GM12874 (cell line): ENCODE measurements around the gene HTR1D.

ENCODE experiments used
- CTCF ChIP-seq: IDR thresholded peaks from 2 replicates; pipeline ENCODE4 v1.5.1; 2011; ENCODE audit warnings: low read depth, mild to moderate bottlenecking, control low read depth, low read length, moderate library complexity; ENCODE audit not compliant: insufficient read depth

The HTR1D gene

GRCh38 chr1:23166854-23167253 is 50.4 kb downstream of the HTR1D start:
- no peak for TF ChIP-seq CTCF

GRCh38 chr1:23163395-23163794 is 53.9 kb downstream of the HTR1D start:
- no peak for TF ChIP-seq CTCF

- TF ChIP-seq CTCF: no peak
Measured at GRCh38 chr1:23159963-23160877, 57.1 kb downstream of the HTR1D start.

- TF ChIP-seq CTCF: no peak
Measured at GRCh38 chr1:23156940-23157339, 60.4 kb downstream of the HTR1D start.

- TF ChIP-seq CTCF: no peak
Measured at GRCh38 chr1:23152966-23153684, 64.2 kb downstream of the HTR1D start.

- no peak for TF ChIP-seq CTCF
Measured at GRCh38 chr1:23150742-23151141, 66.6 kb downstream of the HTR1D start.

GRCh38 chr1:23150125-23150524 is 67.2 kb downstream of the HTR1D start:
- no peak for TF ChIP-seq CTCF
